HepG2 (cell line): Measurements from ENCODE around the gene AOX1. TPM values are rescaled to one million over a fixed set of nuclear protein-coding genes. Genes with fewer than 3 reads are reported as not detected.

Source experiments
- ATAC-seq: fragments of 200-7000 bp; cut with Tn5 transposase; 3 replicates; pipeline ENCODE4 v1.9.1; 2020; ENCODE audit warnings: mild to moderate bottlenecking, moderate library complexity
- BruUV-seq: library from RNA; stranded (reverse); fragments of 400-500 nt; replicated peaks from 2 replicates; lab custom pipeline; 2021; lab: Mats Ljungman, UMichigan
- CTCF ChIA-PET: fragments of 300-600 bp; formaldehyde crosslinking; extraction: SDS; loops from one replicate; lab custom pipeline; 2021; ENCODE audit warnings: low total read pairs, inconsistent platforms, low intra/inter-chr PET ratio; lab: Yijun Ruan, JAX
- POLR2A ChIA-PET: fragments of 350-600 bp; sonication (Branson Sonifier 250); formaldehyde crosslinking; loops from one replicate; lab custom pipeline; 2020; ENCODE audit warnings: antibody characterized with exemption, inconsistent platforms; lab: Yijun Ruan, JAX
- DNase-seq: peaks from one replicate; pipeline ENCODE4 v3.0.0-alpha.2; 2015; ENCODE audit warnings: low spot score
- FAIRE-seq: peaks from 3 replicates; lab custom pipeline; 2011; peaks lifted over from hg19 to GRCh38; lab: Jason Lieb, UNC
- H2AFZ ChIP-seq: one replicate; pipeline ENCODE4 v1.6.1; 2011; ENCODE audit warnings: low read length, inconsistent platforms
- H3K27ac ChIP-seq: fragments of 300-600 bp; 3 replicates; pipeline ENCODE4 v1.8.0; 2011; ENCODE audit warnings: mixed run types, mild to moderate bottlenecking, mixed read lengths, low read length, inconsistent platforms; ENCODE audit not compliant: insufficient read depth; ENCODE audit errors: extremely low read length
- H3K27me3 ChIP-seq, 2 experiments: fragments of 200-600 bp in 1 of 2; 2 replicates in 1 of 2; 3 replicates in 1 of 2; pipeline versions ENCODE4 v1.6.0 to v1.8.0; 2011; ENCODE audit warnings: low read length in 2 of 2, mild to moderate bottlenecking in 2 of 2, moderate library complexity in 2 of 2, inconsistent platforms in 1 of 2; ENCODE audit not compliant: insufficient read depth in 2 of 2, control insufficient read depth in 1 of 2
- H3K36me3 ChIP-seq, 2 experiments: fragments of 200-600 bp in 1 of 2; replicated peaks in 1 of 2; 2 replicates in 1 of 2; 3 replicates in 1 of 2; pipeline versions ENCODE4 v1.5.1 to v1.8.0; 2011; ENCODE audit warnings: low read length in 2 of 2, inconsistent platforms in 1 of 2; ENCODE audit not compliant: insufficient read depth in 2 of 2, control insufficient read depth in 1 of 2
- H3K4me1 ChIP-seq: 2 replicates; pipeline ENCODE4 v1.5.1; 2012; ENCODE audit warnings: low read length, inconsistent platforms; ENCODE audit not compliant: insufficient read depth
- H3K4me2 ChIP-seq: 2 replicates; pipeline ENCODE4 v1.6.0; 2011; ENCODE audit warnings: low read depth, low read length, inconsistent platforms
- H3K4me3 ChIP-seq, 3 experiments: fragments of 200-600 bp in 1 of 3; sonication (generic), shearing (Covaris generic) in 1 of 3; replicated peaks in 1 of 3; 2 replicates each; pipeline ENCODE4 v1.5.1; 2011 to 2016; ENCODE audit warnings: low read length in 3 of 3, inconsistent platforms in 2 of 3, low read depth in 2 of 3, mild to moderate bottlenecking in 2 of 3, control low read depth in 1 of 3, mixed read lengths in 1 of 3; ENCODE audit not compliant: insufficient read depth in 1 of 3
- H3K79me2 ChIP-seq: one replicate; pipeline ENCODE4 v1.6.1; 2011; ENCODE audit warnings: low read length, inconsistent platforms; ENCODE audit not compliant: insufficient read depth
- H3K9ac ChIP-seq: 2 replicates; pipeline ENCODE4 v1.6.0; 2011; ENCODE audit warnings: mild to moderate bottlenecking, low read depth, low read length, inconsistent platforms; ENCODE audit not compliant: insufficient read depth
- H3K9me3 ChIP-seq: 2 replicates; pipeline ENCODE4 v1.5.1; 2012; ENCODE audit warnings: mild to moderate bottlenecking, low read length
- H4K20me1 ChIP-seq: 2 replicates; pipeline ENCODE4 v1.6.0; 2011; ENCODE audit warnings: inconsistent platforms, mild to moderate bottlenecking, low read length, moderate library complexity; ENCODE audit not compliant: insufficient read depth
- DPF2 ChIP-seq: sonication (generic); formaldehyde crosslinking; IDR thresholded peaks from 2 replicates; pipeline ENCODE4 v1.4.0; 2020; ENCODE audit warnings: mild to moderate bottlenecking, low read depth, missing genetic modification reagents, borderline replicate concordance
- GLMP ChIP-seq: sonication (generic); formaldehyde crosslinking; IDR thresholded peaks from 2 replicates; pipeline ENCODE4 v1.9.0; 2021; ENCODE audit warnings: missing genetic modification reagents, mild to moderate bottlenecking, borderline replicate concordance
- MED13 ChIP-seq: sonication (generic); formaldehyde crosslinking; IDR thresholded peaks from 2 replicates; pipeline ENCODE4 v1.5.0; 2020; ENCODE audit warnings: missing genetic modification reagents
- PRPF4 ChIP-seq: fragments of 200-400 bp; formaldehyde crosslinking; IDR thresholded peaks from 2 replicates; pipeline ENCODE4 v1.6.1; 2016; ENCODE audit warnings: low read length, low read depth; ENCODE audit not compliant: poor library complexity, severe bottlenecking
- ZKSCAN5 ChIP-seq: sonication (generic); formaldehyde crosslinking; IDR thresholded peaks from 2 replicates; pipeline ENCODE4 v1.5.1; 2020; ENCODE audit warnings: mild to moderate bottlenecking, missing genetic modification reagents
- ZNF296 ChIP-seq: sonication (generic); formaldehyde crosslinking; conservative IDR thresholded peaks from 2 replicates; pipeline ENCODE4 v1.5.0; 2020; ENCODE audit warnings: mild to moderate bottlenecking, missing genetic modification reagents
- ZNF660 ChIP-seq: sonication (generic); formaldehyde crosslinking; IDR thresholded peaks from 2 replicates; pipeline ENCODE4 v1.5.1; 2020; ENCODE audit warnings: mild to moderate bottlenecking, low read depth, missing genetic modification reagents, borderline replicate concordance
- WGBS: methylation state at CpG from one replicate; pipeline ENCODE4 v1.1.6; 2017; ENCODE audit warnings: low lambda C conversion rate; 5-methylcytosine and 5-hydroxymethylcytosine counted together
- in situ Hi-C: cut with HindIII; loops from 2 replicates; pipeline ENCODE4 v1.10.0; 2017; ENCODE audit warnings: low pct_unique_long_range_greater_than_20kb; ENCODE audit not compliant: extremely low pct_ligation_motif_present
- intact Hi-C: fragments of 100-400 bp; cut with micrococcal nuclease; formaldehyde crosslinking; loops from one replicate; pipeline ENCODE4 v1.10.0; 2022; ENCODE audit not compliant: unreplicated experiment
- polyA plus RNA-seq, 8 experiments: library from polyadenylated mRNA; depleted of rRNA in 3 of 8; stranded (reverse) in 7 of 8; unstranded in 1 of 8; fragments of >200 nt; fragmentation: Illumina TruSeq in 4 of 8; extraction: Trizol in 4 of 8; gene quantifications; 2 replicates each; pipeline versions ENCODE4 v1.2.1 to v1.2.3, GENCODE V29; 2011 to 2016; ENCODE audit warnings: low read depth in 4 of 8, missing spikeins in 1 of 8, mixed read lengths in 1 of 8; ENCODE audit not compliant: insufficient read depth in 1 of 8
- total RNA-seq, 5 experiments: library from RNA; depleted of rRNA; stranded (reverse); fragments of >200 nt; fragmentation: Illumina TruSeq; extraction: Trizol; gene quantifications; 2 replicates each; pipeline ENCODE4 v1.2.3, GENCODE V29; 2016; ENCODE audit warnings: low read depth in 1 of 5
- TF ChIP-seq, protein P1 (sequence below): sonication (generic); formaldehyde crosslinking; IDR thresholded peaks from 2 replicates; pipeline ENCODE4 v1.4.0; 2020; ENCODE audit warnings: missing genetic modification reagents

AOX1 gene
- total and polyA plus RNA-seq, 2 of the 13 experiments (the other 11 are each of a cell fraction or from before 2014, with no cell fraction given): 9.2 to 18.0 TPM

GRCh38 chr2:200614249-200614648, 28.4 kb downstream of the AOX1 start:
- no peak for DNase-seq
- no peak for ATAC-seq
- Histone ChIP-seq H3K4me2 (no peak overlapping the region), H2AFZ (no peak overlapping the region), H3K79me2 (no peaks in the 10 kb centered on the region), H3K36me3 (0 out of 5 replicates have a peak, but pooled peaks cover 0 to 1% of the 10 kb centered on the region in 2 experiments), H3K4me1 (peaks cover 20% of the 10 kb centered on the region), H3K27me3 (no peaks in the 10 kb centered on the region), H3K9ac (no peak overlapping the region), H3K27ac (no peak overlapping the region), H3K4me3 (no peak overlapping the region), H4K20me1 (no peaks in the 10 kb centered on the region), H3K9me3 (no peaks in the 10 kb centered on the region)
- ChIA-PET CTCF (no interaction called here), POLR2A (interaction anchor here (1.6 to 4.4 kb wide), 4 partner anchors 10 to 35 kb away, joined by 5 to 33 read pairs (median 20); partner anchors contain the start of gene AOX1)
- in situ Hi-C loops: no loop called here
- WGBS: 93% methylated on average over 2 of the region's 2 CpGs
- BruUV-seq: no TSS peak
- intact Hi-C loops: no loop called here
- no peak for FAIRE-seq
- TF ChIP-seq ZKSCAN5 (CRISPR knock-in tag): no peak
- no peak for TF ChIP-seq ZNF660
- no peak for TF ChIP-seq ZNF296 (CRISPR knock-in tag)
- TF ChIP-seq GLMP (CRISPR knock-in tag): no peak
- TF ChIP-seq PRPF4: no peak
- no peak for TF ChIP-seq MED13 (CRISPR knock-in tag)
- TF ChIP-seq DPF2: no peak
- TF ChIP-seq, protein P1, sequence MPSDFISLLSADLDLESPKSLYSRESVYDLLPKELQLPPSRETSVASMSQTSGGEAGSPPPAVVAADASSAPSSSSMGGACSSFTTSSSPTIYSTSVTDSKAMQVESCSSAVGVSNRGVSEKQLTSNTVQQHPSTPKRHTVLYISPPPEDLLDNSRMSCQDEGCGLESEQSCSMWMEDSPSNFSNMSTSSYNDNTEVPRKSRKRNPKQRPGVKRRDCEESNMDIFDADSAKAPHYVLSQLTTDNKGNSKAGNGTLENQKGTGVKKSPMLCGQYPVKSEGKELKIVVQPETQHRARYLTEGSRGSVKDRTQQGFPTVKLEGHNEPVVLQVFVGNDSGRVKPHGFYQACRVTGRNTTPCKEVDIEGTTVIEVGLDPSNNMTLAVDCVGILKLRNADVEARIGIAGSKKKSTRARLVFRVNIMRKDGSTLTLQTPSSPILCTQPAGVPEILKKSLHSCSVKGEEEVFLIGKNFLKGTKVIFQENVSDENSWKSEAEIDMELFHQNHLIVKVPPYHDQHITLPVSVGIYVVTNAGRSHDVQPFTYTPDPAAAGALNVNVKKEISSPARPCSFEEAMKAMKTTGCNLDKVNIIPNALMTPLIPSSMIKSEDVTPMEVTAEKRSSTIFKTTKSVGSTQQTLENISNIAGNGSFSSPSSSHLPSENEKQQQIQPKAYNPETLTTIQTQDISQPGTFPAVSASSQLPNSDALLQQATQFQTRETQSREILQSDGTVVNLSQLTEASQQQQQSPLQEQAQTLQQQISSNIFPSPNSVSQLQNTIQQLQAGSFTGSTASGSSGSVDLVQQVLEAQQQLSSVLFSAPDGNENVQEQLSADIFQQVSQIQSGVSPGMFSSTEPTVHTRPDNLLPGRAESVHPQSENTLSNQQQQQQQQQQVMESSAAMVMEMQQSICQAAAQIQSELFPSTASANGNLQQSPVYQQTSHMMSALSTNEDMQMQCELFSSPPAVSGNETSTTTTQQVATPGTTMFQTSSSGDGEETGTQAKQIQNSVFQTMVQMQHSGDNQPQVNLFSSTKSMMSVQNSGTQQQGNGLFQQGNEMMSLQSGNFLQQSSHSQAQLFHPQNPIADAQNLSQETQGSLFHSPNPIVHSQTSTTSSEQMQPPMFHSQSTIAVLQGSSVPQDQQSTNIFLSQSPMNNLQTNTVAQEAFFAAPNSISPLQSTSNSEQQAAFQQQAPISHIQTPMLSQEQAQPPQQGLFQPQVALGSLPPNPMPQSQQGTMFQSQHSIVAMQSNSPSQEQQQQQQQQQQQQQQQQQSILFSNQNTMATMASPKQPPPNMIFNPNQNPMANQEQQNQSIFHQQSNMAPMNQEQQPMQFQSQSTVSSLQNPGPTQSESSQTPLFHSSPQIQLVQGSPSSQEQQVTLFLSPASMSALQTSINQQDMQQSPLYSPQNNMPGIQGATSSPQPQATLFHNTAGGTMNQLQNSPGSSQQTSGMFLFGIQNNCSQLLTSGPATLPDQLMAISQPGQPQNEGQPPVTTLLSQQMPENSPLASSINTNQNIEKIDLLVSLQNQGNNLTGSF (CRISPR knock-in tag): no peak
